HEK293T (cell line): ENCODE measurements around the gene SLC45A3.

ENCODE experiments used
- CTCF ChIA-PET: fragments of 350-600 bp; formaldehyde crosslinking; extraction: SDS; loops from one replicate; lab custom pipeline; 2021; ENCODE audit warnings: antibody characterized with exemption, inconsistent platforms; lab: Yijun Ruan, JAX
- POLR2A ChIA-PET: fragments of 350-600 bp; formaldehyde crosslinking; extraction: SDS; loops from one replicate; lab custom pipeline; 2020; ENCODE audit warnings: antibody characterized with exemption, inconsistent platforms; lab: Yijun Ruan, JAX
- DNase-seq: peaks from one replicate; pipeline ENCODE4 v3.0.0; 2012; ENCODE audit warnings: mixed read lengths; ENCODE audit errors: extremely low spot score
- ARNT ChIP-seq: fragments of 450-650 bp; IDR thresholded peaks from 2 replicates; pipeline ENCODE4 v1.6.1; 2017; ENCODE audit warnings: mild to moderate bottlenecking
- BHLHE40 ChIP-seq: fragments of 450-650 bp; IDR thresholded peaks from 2 replicates; pipeline ENCODE4 v1.6.1; 2016; ENCODE audit warnings: mild to moderate bottlenecking, moderate library complexity, borderline replicate concordance
- CTBP1 ChIP-seq: fragments of 450-650 bp; IDR thresholded peaks from 2 replicates; pipeline ENCODE4 v1.6.1; 2016; ENCODE audit warnings: borderline replicate concordance
- ELF4 ChIP-seq: fragments of 450-650 bp; IDR thresholded peaks from 2 replicates; pipeline ENCODE4 v1.6.1; 2017; ENCODE audit warnings: antibody characterized with exemption
- FOXA1 ChIP-seq: fragments of 450-650 bp; IDR thresholded peaks from 2 replicates; pipeline ENCODE4 v1.6.1; 2016; ENCODE audit warnings: mild to moderate bottlenecking
- FOXK2 ChIP-seq: fragments of 450-650 bp; IDR thresholded peaks from 2 replicates; pipeline ENCODE4 v1.6.1; 2016; ENCODE audit warnings: mild to moderate bottlenecking
- FOXM1 ChIP-seq: fragments of 450-650 bp; IDR thresholded peaks from 2 replicates; pipeline ENCODE4 v1.6.1; 2017; ENCODE audit warnings: mild to moderate bottlenecking, borderline replicate concordance
- HDGF ChIP-seq: fragments of 450-650 bp; IDR thresholded peaks from 2 replicates; pipeline ENCODE4 v1.6.1; 2017; ENCODE audit warnings: antibody characterized with exemption, borderline replicate concordance
- L3MBTL2 ChIP-seq: fragments of 450-650 bp; conservative IDR thresholded peaks from 2 replicates; pipeline ENCODE4 v1.6.1; 2016; ENCODE audit warnings: mild to moderate bottlenecking
- LEF1 ChIP-seq: fragments of 450-650 bp; IDR thresholded peaks from 2 replicates; pipeline ENCODE4 v1.6.1; 2017; ENCODE audit warnings: mild to moderate bottlenecking, borderline replicate concordance
- NFRKB ChIP-seq: fragments of 450-650 bp; IDR thresholded peaks from 2 replicates; pipeline ENCODE4 v1.6.1; 2016; ENCODE audit warnings: mild to moderate bottlenecking, moderate library complexity
- PKNOX1 ChIP-seq: fragments of 450-650 bp; IDR thresholded peaks from 2 replicates; pipeline ENCODE4 v1.6.1; 2016
- SP1 ChIP-seq: fragments of 450-650 bp; IDR thresholded peaks from 2 replicates; pipeline ENCODE4 v1.6.1; 2017
- SUZ12 ChIP-seq: fragments of 450-650 bp; IDR thresholded peaks from 2 replicates; pipeline ENCODE4 v1.6.1; 2016; ENCODE audit warnings: mild to moderate bottlenecking
- TARDBP ChIP-seq: fragments of 450-650 bp; IDR thresholded peaks from 2 replicates; pipeline ENCODE4 v1.6.1; 2016
- ZNF384 ChIP-seq: fragments of 450-650 bp; IDR thresholded peaks from 2 replicates; pipeline ENCODE4 v1.6.1; 2016

Gene SLC45A3

GRCh38 chr1:205692423-205692822, 12.1 kb upstream of the SLC45A3 start:
- no peak for DNase-seq
- POLR2A ChIA-PET: no interaction called here
- TF ChIP-seq ELF4 (no peak), FOXK2 (no peak), TARDBP (no peak), FOXM1 (no peak), SUZ12 (no peak), ZNF384 (no peak), SP1 (no peak), L3MBTL2 (no peak), ARNT (no peak), NFRKB (no peak), LEF1 (no peak), HDGF (no peak), PKNOX1 (no peak), BHLHE40 (no peak), FOXA1 (no peak)
- CTCF ChIA-PET: interaction anchor here (1.5 kb wide), 1 partner anchor 19 kb away, joined by 3 read pairs; no protein-coding TSS in a partner anchor

GRCh38 chr1:205690122-205690756, 9.9 kb upstream of the SLC45A3 start:
- TF ChIP-seq FOXK2 (no peak), NFRKB (no peak), LEF1 (no peak), ZNF384 (no peak), CTBP1 (no peak), SP1 (no peak), FOXA1 (no peak), ARNT (no peak), PKNOX1 (no peak), ELF4 (no peak)
- no peak for DNase-seq
- ChIA-PET CTCF (no interaction called here), POLR2A (no interaction called here)

GRCh38 chr1:205689479-205689878, 9.2 kb upstream of the SLC45A3 start:
- no peak for TF ChIP-seq L3MBTL2
- no peak for TF ChIP-seq NFRKB
- no peak for TF ChIP-seq CTBP1
- no peak for TF ChIP-seq LEF1
- TF ChIP-seq BHLHE40: no peak
- no peak for TF ChIP-seq FOXK2
- no peak for TF ChIP-seq TARDBP
- TF ChIP-seq ARNT: no peak
- no peak for TF ChIP-seq SUZ12
- no peak for TF ChIP-seq FOXA1
- TF ChIP-seq PKNOX1: no peak
- TF ChIP-seq SP1: no peak
- TF ChIP-seq FOXM1: no peak
- ChIA-PET POLR2A (no interaction called here), CTCF (interaction anchor here (1.4 kb wide), 1 partner anchor 22 kb away, joined by 4 read pairs; no protein-coding TSS in a partner anchor)
- no peak for DNase-seq

GRCh38 chr1:205688171-205689080, 8.1 kb upstream of the SLC45A3 start:
- DNase-seq: no peak
- POLR2A ChIA-PET: interaction anchor here (1.1 kb wide), 1 partner anchor 12 kb away, joined by 4 read pairs; no protein-coding TSS in a partner anchor
- TF ChIP-seq FOXM1 (no peak), ZNF384 (no peak), L3MBTL2 (no peak), LEF1 (no peak), NFRKB (no peak), ELF4 (no peak), TARDBP (no peak), ARNT (no peak), PKNOX1 (no peak), BHLHE40 (no peak), FOXK2 (no peak), CTBP1 (no peak), FOXA1 (no peak), SUZ12 (no peak), HDGF (no peak), SP1 (no peak)
- CTCF ChIA-PET: interaction anchor here (1.4 kb wide), 1 partner anchor 23 kb away, joined by 4 read pairs; no protein-coding TSS in a partner anchor

- TF ChIP-seq TARDBP: no peak
- TF ChIP-seq SUZ12: no peak
- TF ChIP-seq FOXK2: no peak
- DNase-seq: no peak
- CTCF ChIA-PET: interaction anchor here (0.8 kb wide), 1 partner anchor 49 kb away, joined by 3 read pairs; no protein-coding TSS in a partner anchor
- POLR2A ChIA-PET: no interaction called here
Observed at GRCh38 chr1:205687242-205687641, 6.9 kb upstream of the SLC45A3 start.
